Breast epithelium (tissue), 4 donors: ENCODE data around the gene ZNF648. TPM values are rescaled to one million over a fixed set of nuclear protein-coding genes. Genes with fewer than 3 reads are reported as not detected.

Source experiments
- DNase-seq, 2 donors: peaks; one replicate each; pipeline ENCODE4 v3.0.0-alpha.2; 2019; ENCODE audit warnings: low spot score in 2 of 2
- H3K27ac ChIP-seq, 2 donors: fragments of 200-600 bp; sonication (generic) in 1 of 2; one replicate each; pipeline ENCODE4 v1.5.1; 2016 to 2019; ENCODE audit warnings: mild to moderate bottlenecking in 1 of 2
- H3K27me3 ChIP-seq, 2 donors: fragments of 200-600 bp; sonication (generic) in 1 of 2; one replicate each; pipeline versions ENCODE4 v1.5.1 to v1.6.0; 2017 to 2019; ENCODE audit warnings: control low read depth in 1 of 2, mild to moderate bottlenecking in 1 of 2
- H3K36me3 ChIP-seq: fragments of 200-600 bp; one replicate; pipeline ENCODE4 v1.5.1; 2019
- H3K4me1 ChIP-seq, 2 donors: fragments of 200-600 bp; sonication (generic); one replicate each; pipeline ENCODE4 v1.5.1; 2016 to 2019; ENCODE audit warnings: control low read depth in 1 of 2
- H3K4me3 ChIP-seq, 3 donors: fragments of 200-600 bp; sonication (generic); 1 replicate in 2 of 3; 2 replicates in 1 of 3; pipeline ENCODE4 v1.5.1; 2016 to 2019; ENCODE audit warnings: mild to moderate bottlenecking in 3 of 3, moderate library complexity in 2 of 3
- H3K9me3 ChIP-seq, 2 donors: fragments of 200-600 bp; sonication (generic) in 1 of 2; one replicate each; pipeline ENCODE4 v1.5.1; 2016 to 2019; ENCODE audit warnings: control low read depth in 1 of 2
- CTCF ChIP-seq, 3 donors: fragments of 450-650 bp; IDR thresholded peaks; one replicate each; pipeline ENCODE4 v1.5.1; 2016 to 2017; ENCODE audit warnings: antibody characterized with exemption in 3 of 3, mild to moderate bottlenecking in 3 of 3, moderate library complexity in 3 of 3
- POLR2A ChIP-seq: fragments of 450-650 bp; IDR thresholded peaks from one replicate; pipeline ENCODE4 v1.6.1; 2016; ENCODE audit warnings: antibody characterized with exemption, mild to moderate bottlenecking, moderate library complexity
- POLR2AphosphoS5 ChIP-seq, 3 donors: sonication (generic); formaldehyde crosslinking; IDR thresholded peaks; one replicate each; pipeline ENCODE4 v1.6.1; 2017; ENCODE audit warnings: antibody characterized with exemption in 3 of 3
- intact Hi-C: fragments of 100-400 bp; cut with DNase I; formaldehyde crosslinking; loops from one replicate; pipeline ENCODE4 v1.15.1; 2023; ENCODE audit warnings: low total_unique reads
- total RNA-seq, 3 donors: library from RNA; depleted of rRNA; stranded (reverse); fragments of >200 nt; gene quantifications; one replicate each; pipeline ENCODE4 v1.1.0, GENCODE V29; 2016

Gene ZNF648
- total RNA-seq, 3 donors from 2014 or later, result 3.2 to 3.3 TPM; not detected in 1

DNA sequence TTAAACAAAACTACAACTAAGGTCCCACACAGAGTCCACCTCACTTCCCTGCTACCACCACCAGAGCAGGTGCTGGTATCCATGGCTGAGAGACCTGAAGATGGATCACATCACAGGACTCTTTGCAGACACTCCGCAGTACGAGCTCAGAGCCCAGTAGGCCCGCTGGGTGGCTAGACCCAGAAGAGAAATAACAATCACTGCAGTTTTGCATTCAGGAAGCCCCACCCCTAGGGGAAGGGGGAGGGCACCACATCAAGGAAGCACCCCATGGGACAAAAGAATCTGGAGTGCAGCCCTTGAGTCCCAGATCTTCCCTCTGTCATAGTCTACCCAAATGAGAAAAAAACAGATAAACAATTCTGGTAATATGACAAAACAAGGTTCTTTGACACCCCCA is 56.9 kb downstream of the ZNF648 start:
- Histone ChIP-seq H3K4me3 (no peak overlapping the region), H3K4me1 (no peaks in the 10 kb centered on the region), H3K27me3 (no peaks in the 10 kb centered on the region), H3K27ac (peak overlapping the region in 1 of 2 donors; percentile 19), H3K36me3 (no peaks in the 10 kb centered on the region), H3K9me3 (no peaks in the 10 kb centered on the region)
- no peak for DNase-seq
- intact Hi-C loops, result no loop called here
- no peak for TF ChIP-seq POLR2A
- TF ChIP-seq CTCF (IDR thresholded peaks at IDR 0.05), result no peak
- TF ChIP-seq POLR2AphosphoS5 (IDR thresholded peaks at IDR 0.05), result no peak
